HCEC 1CT (cell line): Measurements from ENCODE around the gene YKT6.

Experiments used
- DNase-seq: peaks from one replicate; pipeline ENCODE4 v3.0.0-alpha.2; 2017

YKT6 gene

DNA sequence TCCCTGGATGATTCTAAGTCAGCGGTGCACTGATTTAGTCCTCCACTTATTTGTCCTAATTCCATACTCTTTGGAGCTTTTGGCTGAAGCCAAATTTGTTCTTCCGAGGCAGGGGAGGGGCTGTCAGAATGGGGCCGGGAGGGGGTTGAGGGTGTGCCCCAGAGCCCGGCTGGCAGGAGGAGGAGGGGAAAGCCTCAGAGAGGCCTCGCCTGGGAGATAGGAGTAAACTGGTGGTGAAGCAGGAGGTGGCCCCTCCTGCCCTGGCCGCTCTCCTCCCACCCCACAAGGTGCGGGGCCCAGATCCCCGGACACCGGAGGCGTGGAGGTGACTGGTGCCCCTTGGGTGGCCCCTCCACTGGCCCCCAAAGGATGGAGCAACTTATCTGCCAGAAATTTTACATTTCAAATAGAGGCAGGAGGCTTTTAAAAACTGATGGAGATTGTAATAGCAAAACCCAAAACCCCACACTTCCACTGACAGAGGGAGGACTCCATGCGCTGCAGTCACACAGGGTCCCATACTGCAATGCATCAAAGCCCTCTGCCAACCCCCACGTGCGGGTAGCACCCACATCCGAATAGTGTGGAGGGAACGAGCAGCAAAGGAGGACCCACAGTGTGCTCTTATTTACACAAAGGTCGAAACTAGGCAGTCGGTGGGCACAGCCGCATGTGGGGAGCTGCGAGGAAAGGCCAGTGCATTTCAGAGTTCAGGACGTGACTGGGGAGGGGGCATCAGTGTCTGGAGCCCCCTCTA, 62.7 kb downstream of the YKT6 start:
- no peak for DNase-seq
